ENCODE measurements around the gene FOXN1. TPM values are rescaled to one million over a fixed set of nuclear protein-coding genes. Genes with fewer than 3 reads are reported as not detected.
A peak's percentile ranks its signal among the peaks of the same experiment; 100 is the strongest.

Gene FOXN1
- total and polyA plus RNA-seq, 3 experiments from 2014 or later = not detected

DNA sequence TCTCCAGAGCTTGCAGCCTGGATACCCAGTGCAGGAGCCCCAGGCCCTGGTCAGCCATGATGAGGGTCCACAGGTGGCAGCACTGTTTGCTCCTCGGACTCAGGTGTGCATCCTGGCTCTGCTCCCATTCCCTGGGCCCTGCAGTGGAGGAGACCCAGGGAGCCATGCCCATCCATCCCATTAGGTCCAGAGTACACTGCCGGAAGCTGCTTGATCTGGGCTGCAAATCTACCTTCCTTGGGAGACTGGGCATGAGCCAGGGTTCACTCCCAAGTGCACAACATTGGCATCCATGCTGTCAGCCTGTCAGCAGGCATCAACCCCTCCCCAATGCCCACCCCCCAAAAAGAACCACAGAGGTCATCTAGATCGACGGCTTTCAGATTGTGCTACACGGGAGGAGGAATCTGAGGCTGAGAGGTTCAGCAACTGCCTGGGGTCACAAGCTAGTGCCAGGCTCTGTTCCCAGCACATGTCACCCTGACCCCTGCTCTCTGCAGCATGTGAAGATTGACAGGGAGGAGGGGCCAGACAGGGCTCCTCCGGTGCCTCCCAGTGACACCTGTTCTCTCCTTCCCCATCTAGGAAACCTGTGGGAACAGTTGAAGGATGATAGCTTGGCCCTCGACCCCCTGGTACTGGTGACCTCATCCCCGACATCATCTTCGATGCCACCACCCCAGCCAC lies 30.5 kb downstream of the FOXN1 start:
- Mint-ChIP-seq H3K36me3 (no peaks in the 10 kb centered on the region), H3K27me3 (peaks cover 0 to under 1% of the 10 kb centered on the region in 2 donors), H3K9me3 (no peaks in the 10 kb centered on the region), H3K27ac (no peak overlapping the region), H3K4me3 (no peak overlapping the region), H3K4me1 (no peaks in the 10 kb centered on the region)
- Histone ChIP-seq H3K4me3 (ENCODE audit: low read length) (no peak overlapping the region), H3K27ac (ENCODE audit: low read depth, low read length) (no peak overlapping the region), H3K4me1 (ENCODE audit: insufficient read depth, low read length) (no peaks in the 10 kb centered on the region), H3K27me3 (ENCODE audit: insufficient read depth, low read length, poor library complexity, severe bottlenecking) (no peaks in the 10 kb centered on the region), H3K36me3 (ENCODE audit: insufficient read depth, low read length) (no peaks in the 10 kb centered on the region), H3K9me3 (ENCODE audit: low read length) (no peaks in the 10 kb centered on the region)
- CTCF ChIA-PET = interaction anchor here (1.6 to 2.2 kb wide), 2 partner anchors 13 to 42 kb away, joined by 5 to 6 read pairs; no protein-coding TSS in a partner anchor
- POLR2A ChIA-PET = no interaction called here
- DNase-seq = no peak

DNA sequence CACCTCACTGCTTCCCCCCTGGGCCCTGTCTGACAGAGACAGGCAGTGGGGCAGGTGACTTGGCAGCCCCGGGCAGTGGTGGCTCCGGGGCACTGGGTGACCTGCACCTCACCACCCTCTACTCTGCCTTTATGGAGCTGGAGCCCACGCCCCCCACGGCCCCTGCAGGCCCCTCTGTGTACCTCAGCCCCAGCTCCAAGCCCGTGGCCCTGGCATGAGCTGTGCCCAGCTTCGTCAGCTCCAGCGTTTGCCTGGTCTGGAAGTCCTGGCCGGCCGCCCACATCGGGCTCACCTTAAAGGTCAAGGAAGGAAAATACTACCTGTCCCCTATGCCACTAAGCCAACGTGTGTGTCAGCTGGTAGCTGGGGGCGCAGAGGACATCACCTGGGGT lies 31.1 kb downstream of the FOXN1 start:
- H3K9me3 Mint-ChIP-seq = no peaks in the 10 kb centered on the region
- H3K36me3 Mint-ChIP-seq = no peaks in the 10 kb centered on the region
- POLR2A ChIA-PET = no interaction called here
- H3K9me3 ChIP-seq (ENCODE audit: low read length) = no peaks in the 10 kb centered on the region
- peak overlapping the region in 1 of 8 donors; percentile 25 for H3K27ac Mint-ChIP-seq
- no peaks in the 10 kb centered on the region for H3K4me1 Mint-ChIP-seq
- DNase-seq = no peak
- H3K4me3 Mint-ChIP-seq = no peak overlapping the region
- no peaks in the 10 kb centered on the region for H3K4me1 ChIP-seq (ENCODE audit: insufficient read depth, low read length)
- CTCF ChIA-PET = interaction anchor here (1.6 to 2.2 kb wide), 2 partner anchors 12 to 42 kb away, joined by 5 to 6 read pairs; no protein-coding TSS in a partner anchor
- H3K36me3 ChIP-seq (ENCODE audit: insufficient read depth, low read length) = no peaks in the 10 kb centered on the region
- H3K27me3 ChIP-seq (ENCODE audit: insufficient read depth, low read length, poor library complexity, severe bottlenecking) = no peaks in the 10 kb centered on the region
- no peaks in the 10 kb centered on the region for H3K27me3 Mint-ChIP-seq
- no peak overlapping the region for H3K4me3 ChIP-seq (ENCODE audit: low read length)
- H3K27ac ChIP-seq (ENCODE audit: low read depth, low read length) = no peak overlapping the region

GRCh38 chr17:28538296-28538895 lies 32.2 kb downstream of the FOXN1 start:
- no peaks in the 10 kb centered on the region for H3K9me3 ChIP-seq (ENCODE audit: low read length)
- H3K27me3 ChIP-seq (ENCODE audit: insufficient read depth, low read length, poor library complexity, severe bottlenecking) = no peaks in the 10 kb centered on the region
- H3K36me3 ChIP-seq (ENCODE audit: insufficient read depth, low read length) = no peaks in the 10 kb centered on the region
- ChIA-PET CTCF (interaction anchor here (1.6 to 2.2 kb wide), 2 partner anchors 11 to 43 kb away, joined by 5 to 6 read pairs; no protein-coding TSS in a partner anchor), POLR2A (no interaction called here)
- H3K4me1 Mint-ChIP-seq = no peaks in the 10 kb centered on the region
- no peak overlapping the region for H3K27ac Mint-ChIP-seq
- H3K4me3 Mint-ChIP-seq = no peak overlapping the region
- no peaks in the 10 kb centered on the region for H3K9me3 Mint-ChIP-seq
- no peak overlapping the region for H3K27ac ChIP-seq (ENCODE audit: low read depth, low read length)
- no peaks in the 10 kb centered on the region for H3K27me3 Mint-ChIP-seq
- no peak overlapping the region for H3K4me3 ChIP-seq (ENCODE audit: low read length)
- H3K36me3 Mint-ChIP-seq = no peaks in the 10 kb centered on the region
- no peak for DNase-seq
- no peaks in the 10 kb centered on the region for H3K4me1 ChIP-seq (ENCODE audit: insufficient read depth, low read length)

GRCh38 chr17:28540231-28540630 lies 34.1 kb downstream of the FOXN1 start:
- Mint-ChIP-seq H3K4me1 (no peaks in the 10 kb centered on the region), H3K4me3 (no peak overlapping the region), H3K9me3 (no peaks in the 10 kb centered on the region), H3K36me3 (no peaks in the 10 kb centered on the region), H3K27me3 (no peaks in the 10 kb centered on the region), H3K27ac (peak overlapping the region in 1 of 8 donors; percentile 32)
- Histone ChIP-seq H3K9me3 (ENCODE audit: low read length) (no peaks in the 10 kb centered on the region), H3K4me3 (ENCODE audit: low read length) (no peak overlapping the region), H3K27ac (ENCODE audit: low read depth, low read length) (no peak overlapping the region), H3K36me3 (ENCODE audit: insufficient read depth, low read length) (no peaks in the 10 kb centered on the region), H3K4me1 (ENCODE audit: insufficient read depth, low read length) (no peaks in the 10 kb centered on the region), H3K27me3 (ENCODE audit: insufficient read depth, low read length, poor library complexity, severe bottlenecking) (no peaks in the 10 kb centered on the region)
- DNase-seq = no peak
- POLR2A ChIA-PET = no interaction called here
- CTCF ChIA-PET = interaction anchor here (0.6 to 1.4 kb wide), 5 partner anchors 10 to 310 kb away, joined by 3 read pairs; no protein-coding TSS in a partner anchor

DNA sequence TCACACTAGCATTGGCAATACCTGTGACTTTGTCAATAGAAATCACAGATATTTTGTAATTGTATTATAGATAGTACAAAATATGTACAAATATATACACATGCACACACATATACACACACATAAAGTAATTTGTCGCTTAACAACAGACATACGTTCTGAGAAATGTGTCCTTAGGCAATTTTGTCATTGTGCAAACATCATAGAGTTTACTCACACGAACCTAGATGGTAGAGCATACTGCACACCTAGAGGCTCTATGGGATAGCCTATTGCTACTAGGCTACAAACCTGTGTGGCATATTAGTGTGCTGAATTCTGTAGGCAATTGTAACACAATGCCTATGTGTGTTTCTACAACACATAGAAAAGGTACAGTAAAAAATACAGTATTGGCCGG lies 35.3 kb downstream of the FOXN1 start:
- ChIA-PET POLR2A (no interaction called here), CTCF (no interaction called here)
- Mint-ChIP-seq H3K36me3 (peaks cover 0 to 3% (median 0%) of the 10 kb centered on the region in 3 donors), H3K27me3 (no peaks in the 10 kb centered on the region), H3K4me1 (no peaks in the 10 kb centered on the region), H3K9me3 (no peaks in the 10 kb centered on the region), H3K4me3 (no peak overlapping the region), H3K27ac (no peak overlapping the region)
- no peak for DNase-seq
- no peaks in the 10 kb centered on the region for H3K36me3 ChIP-seq (ENCODE audit: insufficient read depth, low read length)
- H3K4me1 ChIP-seq (ENCODE audit: insufficient read depth, low read length) = no peaks in the 10 kb centered on the region
- H3K27me3 ChIP-seq (ENCODE audit: insufficient read depth, low read length, poor library complexity, severe bottlenecking) = no peaks in the 10 kb centered on the region
- no peak overlapping the region for H3K4me3 ChIP-seq (ENCODE audit: low read length)
- no peaks in the 10 kb centered on the region for H3K9me3 ChIP-seq (ENCODE audit: low read length)
- no peak overlapping the region for H3K27ac ChIP-seq (ENCODE audit: low read depth, low read length)

DNA sequence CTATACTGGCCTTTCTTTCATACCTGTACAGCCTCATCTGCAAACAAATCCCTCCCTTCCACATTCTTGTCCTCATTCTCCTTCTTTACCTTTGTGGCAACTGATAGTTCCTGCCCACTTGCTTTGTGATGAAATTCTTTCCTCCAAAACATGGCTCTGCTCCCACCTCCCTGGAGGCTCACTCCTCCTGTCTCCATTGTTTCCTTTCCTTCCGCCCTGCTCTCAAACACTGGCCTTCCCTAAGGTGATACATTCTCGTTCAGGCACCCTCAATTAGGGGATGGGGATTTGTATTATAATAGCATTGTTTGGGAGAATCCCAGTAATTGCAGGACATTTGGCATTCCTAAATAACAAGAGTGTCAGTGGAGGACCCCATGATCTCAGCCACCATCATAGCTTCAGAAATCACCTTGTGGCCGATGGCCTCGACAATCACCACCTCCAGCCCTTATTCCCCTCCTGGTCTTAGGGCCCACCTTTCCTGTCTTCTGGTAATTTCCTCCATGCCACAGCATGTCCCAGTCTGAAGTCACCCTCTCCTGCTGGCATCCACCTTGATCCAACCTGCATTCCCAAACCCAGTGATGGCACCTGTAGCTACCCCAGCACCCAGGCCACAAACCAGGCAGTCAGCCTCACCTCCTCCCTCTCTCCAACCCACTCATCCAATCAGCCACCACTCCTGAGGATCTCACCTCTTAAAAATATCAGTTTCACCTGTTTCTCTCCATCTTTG lies 38.4 kb downstream of the FOXN1 start:
- H3K4me3 ChIP-seq (ENCODE audit: low read length) = no peak overlapping the region
- H3K36me3 Mint-ChIP-seq = peaks cover 0 to 13% (median 0%) of the 10 kb centered on the region in 3 donors
- H3K27ac Mint-ChIP-seq = no peak overlapping the region
- no peaks in the 10 kb centered on the region for H3K9me3 Mint-ChIP-seq
- H3K27ac ChIP-seq (ENCODE audit: low read depth, low read length) = no peak overlapping the region
- no peaks in the 10 kb centered on the region for H3K27me3 Mint-ChIP-seq
- no peak overlapping the region for H3K4me3 Mint-ChIP-seq
- ChIA-PET POLR2A (no interaction called here), CTCF (no interaction called here)
- peaks cover 15 to 21% (median 20%) of the 10 kb centered on the region in 3 donors for H3K4me1 Mint-ChIP-seq
- no peaks in the 10 kb centered on the region for H3K9me3 ChIP-seq (ENCODE audit: low read length)
- no peak for DNase-seq
- H3K4me1 ChIP-seq (ENCODE audit: insufficient read depth, low read length) = peaks cover 20% of the 10 kb centered on the region
- H3K36me3 ChIP-seq (ENCODE audit: insufficient read depth, low read length) = no peaks in the 10 kb centered on the region
- no peaks in the 10 kb centered on the region for H3K27me3 ChIP-seq (ENCODE audit: insufficient read depth, low read length, poor library complexity, severe bottlenecking)

GRCh38 chr17:28545141-28545503 lies 39.0 kb downstream of the FOXN1 start:
- Mint-ChIP-seq H3K36me3 (peaks cover 0 to 13% (median 0%) of the 10 kb centered on the region in 3 donors), H3K4me3 (no peak overlapping the region), H3K4me1 (peaks cover 21 to 26% (median 25%) of the 10 kb centered on the region in 3 donors), H3K9me3 (no peaks in the 10 kb centered on the region), H3K27ac (no peak overlapping the region), H3K27me3 (no peaks in the 10 kb centered on the region)
- H3K27ac ChIP-seq (ENCODE audit: low read depth, low read length) = no peak overlapping the region
- no peaks in the 10 kb centered on the region for H3K36me3 ChIP-seq (ENCODE audit: insufficient read depth, low read length)
- ChIA-PET POLR2A (no interaction called here), CTCF (no interaction called here)
- no peaks in the 10 kb centered on the region for H3K27me3 ChIP-seq (ENCODE audit: insufficient read depth, low read length, poor library complexity, severe bottlenecking)
- H3K4me3 ChIP-seq (ENCODE audit: low read length) = no peak overlapping the region
- no peaks in the 10 kb centered on the region for H3K9me3 ChIP-seq (ENCODE audit: low read length)
- peaks cover 26% of the 10 kb centered on the region for H3K4me1 ChIP-seq (ENCODE audit: insufficient read depth, low read length)
- DNase-seq = no peak

DNA sequence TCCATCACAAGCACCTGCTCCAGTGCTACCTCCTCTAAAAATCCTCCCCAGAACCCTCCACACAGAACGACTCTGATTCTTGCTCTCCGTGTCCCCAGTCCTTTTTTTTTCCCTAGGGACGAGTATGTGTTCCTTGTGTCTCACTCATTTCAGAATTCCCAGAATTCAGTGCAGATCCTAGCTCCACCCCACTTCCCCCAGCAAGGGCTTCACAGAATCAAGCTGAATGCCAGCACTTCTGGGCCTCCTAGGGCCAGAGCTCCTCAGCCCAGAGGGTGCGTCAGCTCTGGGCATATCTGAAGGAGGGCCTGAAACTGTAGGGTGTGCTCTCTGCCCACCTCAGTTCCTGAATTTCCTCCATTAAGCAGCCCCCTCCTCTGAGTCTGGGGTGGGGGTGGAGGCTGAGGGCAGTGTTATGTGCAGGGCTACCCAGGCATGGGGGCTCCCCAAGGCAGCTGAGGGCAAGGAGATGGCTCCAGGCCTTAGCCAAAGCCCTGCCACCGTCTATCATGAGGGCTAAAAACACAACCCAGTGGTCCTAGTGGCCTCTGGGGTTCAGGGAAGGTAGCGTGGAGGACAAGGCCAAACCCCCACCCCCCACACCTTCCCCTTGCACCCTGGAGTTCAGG lies 39.8 kb downstream of the FOXN1 start:
- peaks cover 29 to 34% (median 33%) of the 10 kb centered on the region in 3 donors for H3K4me1 Mint-ChIP-seq
- no peaks in the 10 kb centered on the region for H3K27me3 ChIP-seq (ENCODE audit: insufficient read depth, low read length, poor library complexity, severe bottlenecking)
- H3K36me3 ChIP-seq (ENCODE audit: insufficient read depth, low read length) = no peaks in the 10 kb centered on the region
- no peak overlapping the region for H3K27ac ChIP-seq (ENCODE audit: low read depth, low read length)
- ChIA-PET CTCF (no interaction called here), POLR2A (no interaction called here)
- no peak overlapping the region for H3K4me3 ChIP-seq (ENCODE audit: low read length)
- H3K27ac Mint-ChIP-seq = peak overlapping the region in 1 of 8 donors; percentile 0
- H3K4me1 ChIP-seq (ENCODE audit: insufficient read depth, low read length) = peaks cover 34% of the 10 kb centered on the region
- peaks cover 0 to 13% (median 0%) of the 10 kb centered on the region in 3 donors for H3K36me3 Mint-ChIP-seq
- H3K27me3 Mint-ChIP-seq = no peaks in the 10 kb centered on the region
- H3K9me3 ChIP-seq (ENCODE audit: low read length) = no peaks in the 10 kb centered on the region
- DNase-seq = no peak
- no peak overlapping the region for H3K4me3 Mint-ChIP-seq
- no peaks in the 10 kb centered on the region for H3K9me3 Mint-ChIP-seq

All from CD8-positive, alpha-beta memory T cell (primary cell).